Heart right ventricle (tissue), 16 donors: ENCODE results near the gene CNKSR2. TPM values are rescaled to one million over a fixed set of nuclear protein-coding genes. Genes with fewer than 3 reads are reported as not detected.

Source experiments
- ATAC-seq, 8 donors: fragments of 200-7000 bp; cut with Tn5 transposase; one replicate each; pipeline ENCODE4 v1.9.1; 2020; ENCODE audit warnings: mild to moderate bottlenecking in 8 of 8, moderate library complexity in 8 of 8, moderate number of reproducible peaks in 1 of 8
- DNase-seq, 2 donors: peaks; one replicate each; pipeline ENCODE4 v3.0.0-alpha.2; 2020
- H3K27ac ChIP-seq, 10 donors: fragments of 200-600 bp; sonication (generic) in 2 of 10; one replicate each; pipeline versions ENCODE4 v1.5.0 to v1.8.0; 2020 to 2022; ENCODE audit warnings: mild to moderate bottlenecking in 3 of 10
- H3K27me3 ChIP-seq, 7 donors: fragments of 200-600 bp; one replicate each; pipeline ENCODE4 v1.8.0; 2021 to 2022; ENCODE audit warnings: mild to moderate bottlenecking in 2 of 7
- H3K36me3 ChIP-seq, 9 donors: fragments of 200-600 bp; sonication (generic) in 1 of 9; one replicate each; pipeline versions ENCODE4 v1.5.0 to v1.8.0; 2020 to 2022; ENCODE audit warnings: mild to moderate bottlenecking in 2 of 9
- H3K4me1 ChIP-seq, 9 donors: fragments of 200-600 bp; sonication (generic) in 1 of 9; one replicate each; pipeline versions ENCODE4 v1.5.0 to v1.8.0; 2020 to 2022; ENCODE audit warnings: mild to moderate bottlenecking in 4 of 9
- H3K4me3 ChIP-seq, 10 donors: fragments of 200-600 bp; sonication (generic) in 2 of 10; one replicate each; pipeline versions ENCODE4 v1.5.0 to v1.8.0; 2020 to 2022; ENCODE audit warnings: mild to moderate bottlenecking in 7 of 10, moderate library complexity in 2 of 10
- H3K9me3 ChIP-seq, 11 donors: fragments of 200-600 bp in 10 of 11; sonication (generic) in 2 of 11; one replicate each; pipeline versions ENCODE4 v1.5.0 to v1.8.0; 2013 to 2022; ENCODE audit warnings: mild to moderate bottlenecking in 2 of 11, control low read depth in 1 of 11, moderate library complexity in 1 of 11
- WGBS, 2 donors: extraction: QIAGEN DNeasy Blood & Tissue Kit; methylation state at CpG; one replicate each; pipeline ENCODE4 v1.1.7; 2013; ENCODE audit warnings: inconsistent platforms in 1 of 2; 5-methylcytosine and 5-hydroxymethylcytosine counted together
- intact Hi-C, 10 donors: fragments of 100-400 bp; cut with DNase I; formaldehyde crosslinking; loops; one replicate each; pipeline versions ENCODE4 v1.11.1 to v1.14.2; 2022
- polyA plus RNA-seq, 2 donors: library from polyadenylated mRNA; stranded (reverse); fragments of 200-250 nt; gene quantifications; one replicate each; pipeline ENCODE4 v1.2.3, GENCODE V29; 2013
- total RNA-seq, 10 donors: library from RNA; stranded (reverse); fragmentation: NEBNext Ultra II Directional in 3 of 10; extraction: Animal tissue kit (Norgen Biotek cat#: 25700) in 3 of 10; gene quantifications; one replicate each; pipeline versions ENCODE4 v1.2.1 to v1.2.4, GENCODE V29; 2021 to 2023
- TF ChIP-seq, protein P1 (sequence below), 9 donors: fragments of 200-600 bp; sonication (generic) in 2 of 9; IDR thresholded peaks; one replicate each; pipeline versions ENCODE4 v1.5.0 to v1.8.0; 2021 to 2022; ENCODE audit warnings: antibody characterized with exemption in 9 of 9, mild to moderate bottlenecking in 5 of 9, moderate library complexity in 1 of 9
- donor health status: Arrhythmogenic right ventricular cardiomyopathy.
- donor health status: ischemic (EF 13 %, LVEDD 7.1; RV severe dilation, severe dysfunction).
- donor health status: healthy with polysubstance abuse.
- donor health status: DM: no; HTN: yes; CAD: no.
- donor health status: DM: no; HTN: no; CAD: no.
- donor health status: ischemic (EF 25% LVEDD 6.9; RV normal size, moderate dysfunction).
- donor health status: ischemic (EF 25% LVEDD 5.7; RV mildly dilated, moderate dysfunction).
- donor health status: healthy.
- donor health status: DM: yes; HTN: yes; CAD: no.
- donor health status: Ischemic cardiomyopathy.
- donor health status: ischemic (EF 35%, LVEDD 5.7; RV mildly dilated, moderate dysfunction).
- donor health status: nonischemic (EF 11% LVEDD 7.7; RV severe dilation, severe dysfunction).
- donor health status: DM: yes; HTN: yes; CAD: no.
- donor health status: PGD.
- donor health status: ischemic (EF 29% LVEDD 5.4; RV normal size, mild dysfunction).
- donor health status: nonischemic (EF 23%, LVEDD 6.1; RV moderate dilation, normal function).

Gene CNKSR2
- total and polyA plus RNA-seq, 12 donors, result 0.03 to 1.6 (median 0.44) TPM

DNA sequence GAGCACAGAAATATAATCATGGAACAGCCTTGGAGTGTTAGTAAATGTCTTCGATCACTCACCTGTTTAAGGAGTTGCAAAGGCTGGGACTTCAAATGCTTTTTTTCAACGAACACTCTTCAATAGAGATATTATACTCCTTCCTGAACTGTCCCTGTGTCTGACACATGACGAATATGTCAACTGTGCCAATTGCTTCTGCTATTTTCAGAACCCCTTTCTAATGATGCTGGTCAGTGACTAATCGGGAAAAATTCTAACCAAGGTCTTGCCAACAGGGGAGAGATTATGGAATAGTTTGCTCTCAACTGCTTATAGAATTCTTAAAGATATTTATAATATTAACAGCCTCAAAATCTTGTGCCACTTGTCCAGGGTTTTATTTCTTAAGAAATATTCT, 292.5 kb downstream of the CNKSR2 start:
- Histone ChIP-seq H3K4me1 (peaks cover 0 to 3% (median 0%) of the 10 kb centered on the region in 9 donors), H3K36me3 (no peaks in the 10 kb centered on the region), H3K27ac (peak overlapping the region in 4 of 10 donors; percentile 62 to 74 (median 66)), H3K27me3 (peaks cover 0 to 16% (median 0%) of the 10 kb centered on the region in 7 donors), H3K4me3 (no peak overlapping the region), H3K9me3 (no peaks in the 10 kb centered on the region)
- intact Hi-C loops, result no loop called here
- 39 to 43% methylated on average over 4 of the region's 4 CpGs for WGBS, 2 donors
- ATAC-seq, result peak in 6 of 8 donors; percentile 58 to 88 (median 84)
- TF ChIP-seq, protein P1, sequence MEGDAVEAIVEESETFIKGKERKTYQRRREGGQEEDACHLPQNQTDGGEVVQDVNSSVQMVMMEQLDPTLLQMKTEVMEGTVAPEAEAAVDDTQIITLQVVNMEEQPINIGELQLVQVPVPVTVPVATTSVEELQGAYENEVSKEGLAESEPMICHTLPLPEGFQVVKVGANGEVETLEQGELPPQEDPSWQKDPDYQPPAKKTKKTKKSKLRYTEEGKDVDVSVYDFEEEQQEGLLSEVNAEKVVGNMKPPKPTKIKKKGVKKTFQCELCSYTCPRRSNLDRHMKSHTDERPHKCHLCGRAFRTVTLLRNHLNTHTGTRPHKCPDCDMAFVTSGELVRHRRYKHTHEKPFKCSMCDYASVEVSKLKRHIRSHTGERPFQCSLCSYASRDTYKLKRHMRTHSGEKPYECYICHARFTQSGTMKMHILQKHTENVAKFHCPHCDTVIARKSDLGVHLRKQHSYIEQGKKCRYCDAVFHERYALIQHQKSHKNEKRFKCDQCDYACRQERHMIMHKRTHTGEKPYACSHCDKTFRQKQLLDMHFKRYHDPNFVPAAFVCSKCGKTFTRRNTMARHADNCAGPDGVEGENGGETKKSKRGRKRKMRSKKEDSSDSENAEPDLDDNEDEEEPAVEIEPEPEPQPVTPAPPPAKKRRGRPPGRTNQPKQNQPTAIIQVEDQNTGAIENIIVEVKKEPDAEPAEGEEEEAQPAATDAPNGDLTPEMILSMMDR (IDR thresholded peaks at IDR 0.05), result no peak
- DNase-seq, result no peak

DNA sequence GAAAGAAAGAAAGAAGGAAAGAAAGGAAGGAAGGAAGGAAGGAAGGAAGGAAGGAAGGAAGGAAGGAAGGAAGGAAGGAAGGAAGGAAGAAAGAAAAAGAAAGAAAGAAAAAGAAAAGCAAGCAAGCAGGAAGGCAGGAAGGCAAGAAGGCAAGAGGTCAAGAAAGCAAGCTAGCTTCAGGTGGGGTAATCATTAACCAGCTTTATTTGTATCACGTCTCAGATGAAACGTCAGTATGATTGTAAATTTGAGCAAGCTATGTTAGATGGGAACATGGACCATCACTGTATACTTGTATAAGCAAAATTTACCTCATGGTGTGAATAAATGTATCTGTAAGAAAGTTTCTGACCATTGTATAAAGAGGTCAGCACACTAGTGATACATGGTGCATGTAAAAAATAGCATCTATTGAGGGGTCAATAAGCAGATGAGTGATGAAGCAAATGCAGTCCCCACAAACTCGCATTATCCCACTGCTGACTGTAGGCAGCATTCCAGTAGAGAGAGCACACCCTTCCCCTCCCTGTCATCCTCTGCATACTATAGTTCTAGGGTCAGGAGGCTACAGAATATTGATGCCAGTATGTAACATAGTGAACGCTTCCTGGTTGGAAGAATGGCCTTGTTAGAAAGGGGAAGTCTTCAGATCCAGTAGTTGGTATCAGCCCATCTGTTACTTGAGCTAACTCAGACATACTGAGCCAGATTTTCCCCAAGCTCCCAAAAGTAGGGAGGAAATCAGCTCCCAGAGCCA, 300.4 kb downstream of the CNKSR2 start:
- H3K27ac ChIP-seq, result no peak overlapping the region
- H3K27me3 ChIP-seq, result peaks cover 0 to 31% (median 0%) of the 10 kb centered on the region in 7 donors
- WGBS, 2 donors, result 77 to 86% methylated on average over 4 of the region's 4 CpGs
- no peaks in the 10 kb centered on the region for H3K4me1 ChIP-seq
- DNase-seq (no peak), ATAC-seq (no peak)
- H3K36me3 ChIP-seq, result no peaks in the 10 kb centered on the region
- intact Hi-C loops, result no loop called here
- TF ChIP-seq, protein P1 (IDR thresholded peaks at IDR 0.05), result no peak
- H3K9me3 ChIP-seq, result no peaks in the 10 kb centered on the region
- H3K4me3 ChIP-seq, result no peak overlapping the region

DNA sequence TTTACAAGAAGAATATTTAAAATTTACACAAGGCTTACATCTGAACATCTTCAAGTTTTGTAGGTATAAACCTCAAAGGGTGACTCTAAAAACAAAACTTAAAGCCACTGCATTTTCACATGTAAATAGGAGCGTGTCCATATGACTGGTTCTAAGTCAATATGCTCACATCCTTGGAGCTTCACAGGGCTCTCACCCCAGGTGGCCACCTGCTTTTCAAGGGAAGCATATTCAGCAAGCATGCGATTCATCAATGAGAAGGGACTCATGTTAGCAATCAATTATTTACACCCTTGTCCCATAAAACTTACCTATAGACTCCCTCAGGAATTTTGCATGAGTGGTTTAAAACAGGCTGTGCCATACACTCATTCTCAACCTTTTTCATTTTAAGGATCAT, 301.7 kb downstream of the CNKSR2 start:
- 50 to 65% methylated on average over 2 of the region's 2 CpGs for WGBS, 2 donors
- H3K27me3 ChIP-seq, result peaks cover 0 to 31% (median 0%) of the 10 kb centered on the region in 7 donors
- TF ChIP-seq, protein P1 (IDR thresholded peaks at IDR 0.05), result no peak

DNA sequence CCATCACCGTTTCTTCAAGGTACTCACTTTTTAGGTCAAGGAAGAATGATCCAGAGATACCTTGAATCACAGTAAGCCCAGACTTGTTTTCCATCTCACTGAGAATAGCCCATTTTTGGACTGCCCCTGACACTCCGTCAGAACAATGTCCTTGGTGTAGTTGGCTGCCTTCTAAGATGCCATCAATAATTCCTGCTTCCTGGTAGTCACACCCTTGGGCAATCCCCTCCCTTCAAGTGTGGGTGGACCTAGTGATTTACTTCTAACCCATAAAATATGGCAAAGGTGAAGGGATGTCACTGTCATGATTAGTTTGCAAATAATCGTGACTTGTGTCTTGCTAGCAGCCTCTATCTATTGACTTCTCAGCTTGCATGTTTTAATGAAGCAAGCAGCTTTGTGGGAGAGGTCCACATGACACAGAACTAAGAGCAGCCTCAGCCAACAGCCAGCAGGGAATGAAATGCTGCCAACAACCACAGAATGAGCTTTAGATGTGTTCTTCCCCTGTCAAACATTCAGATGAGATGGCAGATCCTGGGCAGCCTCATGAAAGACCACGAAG, 303.9 kb downstream of the CNKSR2 start:
- Histone ChIP-seq H3K9me3 (no peaks in the 10 kb centered on the region), H3K27me3 (peaks cover 0 to 24% (median 0%) of the 10 kb centered on the region in 7 donors), H3K36me3 (no peaks in the 10 kb centered on the region), H3K27ac (no peak overlapping the region), H3K4me1 (no peaks in the 10 kb centered on the region), H3K4me3 (no peak overlapping the region)
- WGBS, 2 donors, result 67 to 83% methylated on average over 4 of the region's 4 CpGs
- intact Hi-C loops, result no loop called here
- no peak for DNase-seq
- ATAC-seq, result no peak
- TF ChIP-seq, protein P1 (IDR thresholded peaks at IDR 0.05), result no peak

More for the DNA sequence above, 301.7 kb downstream of the CNKSR2 start:
- no peaks in the 10 kb centered on the region for H3K4me1 ChIP-seq
- intact Hi-C loops, result no loop called here
- ATAC-seq (no peak), DNase-seq (no peak)
- no peak overlapping the region for H3K27ac ChIP-seq
- no peak overlapping the region for H3K4me3 ChIP-seq
- H3K36me3 ChIP-seq, result no peaks in the 10 kb centered on the region
- no peaks in the 10 kb centered on the region for H3K9me3 ChIP-seq
